Left lung (tissue), 10 donors: ENCODE results near the gene WDR59. TPM values are rescaled to one million over a fixed set of nuclear protein-coding genes. Genes with fewer than 3 reads are reported as not detected.

ENCODE experiments used
- ATAC-seq: fragments of 200-7000 bp; cut with Tn5 transposase; one replicate; pipeline ENCODE4 v1.9.1; 2020; ENCODE audit warnings: moderate library complexity
- DNase-seq, 4 donors: peaks; one replicate each; pipeline ENCODE4 v3.0.0-alpha.2; 2013 to 2020
- H3K27ac ChIP-seq, 2 donors: fragments of 200-600 bp; sonication (generic) in 1 of 2; one replicate each; pipeline versions ENCODE4 v1.5.0 to v1.8.0; 2020 to 2021
- H3K27me3 ChIP-seq, 2 donors: fragments of 200-600 bp; sonication (generic) in 1 of 2; one replicate each; pipeline versions ENCODE4 v1.5.0 to v1.8.0; 2020 to 2021
- H3K36me3 ChIP-seq, 2 donors: fragments of 200-600 bp; sonication (generic) in 1 of 2; one replicate each; pipeline versions ENCODE4 v1.5.0 to v1.8.0; 2020 to 2021
- H3K4me1 ChIP-seq, 2 donors: fragments of 200-600 bp; one replicate each; pipeline ENCODE4 v1.8.0; 2021
- H3K4me3 ChIP-seq, 2 donors: fragments of 200-600 bp; sonication (generic) in 1 of 2; one replicate each; pipeline versions ENCODE4 v1.5.0 to v1.8.0; 2020 to 2021; ENCODE audit warnings: mild to moderate bottlenecking in 1 of 2
- H3K9me3 ChIP-seq, 2 donors: fragments of 200-600 bp; sonication (generic) in 1 of 2; one replicate each; pipeline versions ENCODE4 v1.5.0 to v1.8.0; 2020 to 2021
- intact Hi-C, 2 donors: fragments of 100-400 bp; cut with DNase I; formaldehyde crosslinking; loops; one replicate each; pipeline versions ENCODE4 v1.11.2 to v1.14.2; 2022
- polyA plus RNA-seq, 6 donors: library from polyadenylated mRNA; unstranded; fragments of 120-200 nt; gene quantifications; one replicate each; pipeline ENCODE4 v1.2.1, GENCODE V29; 2013; ENCODE audit not compliant: insufficient read length in 6 of 6
- total RNA-seq, 2 donors: library from RNA; stranded (reverse); fragmentation: NEBNext Ultra II Directional; extraction: Animal tissue kit (Norgen Biotek cat#: 25700); gene quantifications; one replicate each; pipeline ENCODE4 v1.2.1, GENCODE V29; 2021
- TF ChIP-seq, protein P1 (sequence below), 2 donors: fragments of 200-600 bp; sonication (generic) in 1 of 2; IDR thresholded peaks; one replicate each; pipeline versions ENCODE4 v1.5.0 to v1.8.0; 2021; ENCODE audit warnings: antibody characterized with exemption in 2 of 2
- donor health status: DM: no; HTN: yes; CAD: no.
- donor health status: DM: no; HTN: no; CAD: no.

Gene WDR59
- total and polyA plus RNA-seq, 8 donors: 46.9 to 113 (median 97.6) TPM

DNA sequence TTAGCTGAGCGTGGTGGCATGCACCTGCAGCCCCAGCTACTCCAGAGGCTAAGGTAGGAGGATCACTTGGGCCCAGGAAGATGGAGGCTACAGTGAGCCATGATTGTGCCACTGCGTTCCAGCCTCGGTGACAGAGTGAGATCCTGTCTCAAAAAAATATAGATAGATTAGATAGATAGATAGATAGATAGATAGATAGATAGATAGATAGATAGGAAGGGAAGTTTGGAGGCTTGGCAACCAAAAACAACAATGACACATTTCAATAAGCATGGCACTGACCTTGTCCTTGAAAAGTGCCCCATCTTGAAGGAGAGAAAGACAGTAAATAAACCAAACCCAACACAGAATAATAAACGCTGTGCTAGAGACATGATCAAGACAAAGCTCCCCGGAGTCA, 152.7 kb downstream of the WDR59 start:
- intact Hi-C loops: no loop called here
- TF ChIP-seq, protein P1, sequence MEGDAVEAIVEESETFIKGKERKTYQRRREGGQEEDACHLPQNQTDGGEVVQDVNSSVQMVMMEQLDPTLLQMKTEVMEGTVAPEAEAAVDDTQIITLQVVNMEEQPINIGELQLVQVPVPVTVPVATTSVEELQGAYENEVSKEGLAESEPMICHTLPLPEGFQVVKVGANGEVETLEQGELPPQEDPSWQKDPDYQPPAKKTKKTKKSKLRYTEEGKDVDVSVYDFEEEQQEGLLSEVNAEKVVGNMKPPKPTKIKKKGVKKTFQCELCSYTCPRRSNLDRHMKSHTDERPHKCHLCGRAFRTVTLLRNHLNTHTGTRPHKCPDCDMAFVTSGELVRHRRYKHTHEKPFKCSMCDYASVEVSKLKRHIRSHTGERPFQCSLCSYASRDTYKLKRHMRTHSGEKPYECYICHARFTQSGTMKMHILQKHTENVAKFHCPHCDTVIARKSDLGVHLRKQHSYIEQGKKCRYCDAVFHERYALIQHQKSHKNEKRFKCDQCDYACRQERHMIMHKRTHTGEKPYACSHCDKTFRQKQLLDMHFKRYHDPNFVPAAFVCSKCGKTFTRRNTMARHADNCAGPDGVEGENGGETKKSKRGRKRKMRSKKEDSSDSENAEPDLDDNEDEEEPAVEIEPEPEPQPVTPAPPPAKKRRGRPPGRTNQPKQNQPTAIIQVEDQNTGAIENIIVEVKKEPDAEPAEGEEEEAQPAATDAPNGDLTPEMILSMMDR (IDR thresholded peaks at IDR 0.05): no peak
- Histone ChIP-seq H3K4me1 (no peaks in the 10 kb centered on the region), H3K4me3 (no peak overlapping the region), H3K36me3 (no peaks in the 10 kb centered on the region), H3K9me3 (peaks cover 0 to 7% of the 10 kb centered on the region in 2 donors), H3K27me3 (no peaks in the 10 kb centered on the region), H3K27ac (no peak overlapping the region)
- ATAC-seq (no peak), DNase-seq (no peak)

DNA sequence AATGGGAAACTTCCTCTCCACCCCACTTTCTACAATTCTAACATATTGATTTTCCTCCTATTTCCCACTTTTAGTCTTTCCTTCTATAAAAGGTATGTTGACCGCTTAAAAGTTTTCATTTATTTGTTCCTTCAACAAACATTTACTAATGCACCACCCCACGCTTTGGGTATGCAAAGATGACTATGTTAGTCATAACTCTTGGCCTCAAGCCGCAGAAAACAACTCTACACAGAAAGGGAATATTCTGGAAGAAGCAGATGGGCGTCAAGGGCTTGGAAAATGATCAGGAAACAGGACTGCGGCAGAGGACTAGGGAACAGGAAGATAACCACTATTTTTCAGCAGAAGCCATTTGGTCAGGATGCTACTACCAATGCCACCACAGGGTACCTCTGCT, 153.5 kb downstream of the WDR59 start:
- Histone ChIP-seq H3K27me3 (no peaks in the 10 kb centered on the region), H3K4me1 (no peaks in the 10 kb centered on the region), H3K27ac (no peak overlapping the region), H3K9me3 (peaks cover 0 to 7% of the 10 kb centered on the region in 2 donors), H3K36me3 (no peaks in the 10 kb centered on the region), H3K4me3 (no peak overlapping the region)
- intact Hi-C loops: no loop called here
- DNase-seq (no peak), ATAC-seq (no peak)
- TF ChIP-seq, protein P1 (IDR thresholded peaks at IDR 0.05): no peak

DNA sequence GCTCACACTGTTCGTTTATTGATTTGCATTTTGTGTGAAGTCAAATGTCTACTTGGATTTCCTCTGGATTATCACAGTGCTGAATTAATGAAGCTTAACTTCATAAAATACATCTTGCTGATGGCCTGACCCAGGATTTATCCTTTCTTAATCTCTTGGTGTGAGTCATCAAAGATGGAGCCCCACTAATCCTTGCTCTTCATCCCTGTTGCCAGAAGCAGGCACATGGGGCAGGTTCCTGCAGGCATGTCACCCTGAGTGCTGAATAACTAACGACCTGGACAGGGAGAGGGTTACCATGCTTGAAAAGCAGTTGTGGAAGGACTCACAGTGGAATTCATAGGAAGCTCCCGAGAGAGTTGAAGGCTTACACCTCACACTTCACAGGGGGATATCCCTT, 154.3 kb downstream of the WDR59 start:
- no peak for DNase-seq
- no peaks in the 10 kb centered on the region for H3K27me3 ChIP-seq
- no peak overlapping the region for H3K27ac ChIP-seq
- H3K4me3 ChIP-seq: no peak overlapping the region
- ATAC-seq: no peak
- intact Hi-C loops: no loop called here
- H3K36me3 ChIP-seq: no peaks in the 10 kb centered on the region
- H3K4me1 ChIP-seq: no peaks in the 10 kb centered on the region
- TF ChIP-seq, protein P1 (IDR thresholded peaks at IDR 0.05): no peak
- peaks cover 0 to 7% of the 10 kb centered on the region in 2 donors for H3K9me3 ChIP-seq

DNA sequence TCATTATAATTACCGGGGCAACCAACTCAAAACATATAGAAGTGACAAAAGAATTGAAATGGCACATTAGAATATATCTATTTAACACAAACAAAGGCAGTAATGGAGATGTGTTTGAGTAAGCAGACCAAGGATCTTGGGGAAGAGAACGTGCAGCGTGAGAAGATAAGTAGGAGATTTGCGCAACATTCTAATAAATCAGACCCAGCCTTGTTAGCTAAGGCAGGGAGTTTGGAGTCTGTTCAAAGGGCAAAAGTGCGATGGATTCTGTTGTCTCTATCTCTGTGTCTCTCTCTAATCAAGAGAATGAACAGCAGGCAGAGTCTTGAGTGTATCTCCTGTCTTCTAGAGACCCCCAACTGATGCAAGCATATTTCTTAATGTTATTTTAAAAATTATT, 155.3 kb downstream of the WDR59 start:
- ATAC-seq (no peak), DNase-seq (no peak)
- TF ChIP-seq, protein P1 (IDR thresholded peaks at IDR 0.05): no peak
- Histone ChIP-seq H3K4me1 (no peaks in the 10 kb centered on the region), H3K9me3 (peaks cover 0 to 7% of the 10 kb centered on the region in 2 donors), H3K27me3 (no peaks in the 10 kb centered on the region), H3K36me3 (no peaks in the 10 kb centered on the region), H3K4me3 (no peak overlapping the region), H3K27ac (no peak overlapping the region)
- intact Hi-C loops: no loop called here

DNA sequence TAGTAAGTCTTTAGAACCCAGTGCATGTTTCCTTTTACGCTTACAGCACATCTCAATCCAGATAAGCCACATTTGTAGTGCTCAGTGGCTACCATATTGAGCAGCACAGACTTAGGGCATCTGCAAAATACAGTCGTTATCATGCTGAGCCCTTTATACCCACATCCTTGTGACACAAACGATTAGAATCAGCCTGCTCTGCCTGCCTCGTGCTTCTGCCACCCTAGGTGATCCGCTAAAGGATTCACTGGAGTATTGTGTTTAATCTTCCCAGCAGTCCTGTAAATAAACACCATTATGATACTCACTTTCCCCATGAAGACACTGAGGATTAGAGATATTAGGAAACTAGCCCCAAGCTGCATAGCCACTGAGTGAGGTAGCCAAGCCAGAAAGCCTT, 159.0 kb downstream of the WDR59 start:
- ATAC-seq (no peak), DNase-seq (no peak)
- Histone ChIP-seq H3K4me1 (no peaks in the 10 kb centered on the region), H3K27ac (no peak overlapping the region), H3K36me3 (no peaks in the 10 kb centered on the region), H3K27me3 (no peaks in the 10 kb centered on the region), H3K9me3 (peaks cover 0 to 7% of the 10 kb centered on the region in 2 donors), H3K4me3 (no peak overlapping the region)
- intact Hi-C loops: no loop called here
- TF ChIP-seq, protein P1 (IDR thresholded peaks at IDR 0.05): no peak
